Kidney glomerular epithelial cell (primary cell): ENCODE data around the gene PLPP6.

Source experiments
- DNase-seq: peaks from one replicate; lab custom pipeline; 2025; lab: John Stamatoyannopoulos, UW

PLPP6 gene

DNA sequence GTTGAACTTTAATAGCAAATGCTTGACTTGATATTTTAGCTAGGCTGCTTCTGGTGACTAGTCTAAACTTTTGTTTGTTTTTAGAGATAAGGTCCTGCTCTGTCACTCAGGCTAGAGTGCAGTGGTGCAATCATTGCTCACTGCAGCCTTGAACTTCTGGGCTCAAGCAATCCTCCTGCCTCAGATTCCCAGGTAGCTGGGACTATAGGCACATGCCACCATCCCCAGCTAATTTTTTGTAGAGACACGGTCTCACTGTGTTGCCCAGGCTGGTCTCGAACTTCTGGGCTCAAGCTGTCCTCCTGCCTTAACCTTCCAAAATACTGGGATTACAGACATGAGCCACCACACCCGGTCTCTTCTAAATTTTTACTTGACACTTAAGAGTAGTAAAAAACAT is 38.0 kb downstream of the PLPP6 start:
- DNase-seq: no peak

GRCh38 chr9:4700932-4701331 is 38.8 kb downstream of the PLPP6 start:
- no peak for DNase-seq

GRCh38 chr9:4701526-4701925 is 39.4 kb downstream of the PLPP6 start:
- DNase-seq: no peak

DNA sequence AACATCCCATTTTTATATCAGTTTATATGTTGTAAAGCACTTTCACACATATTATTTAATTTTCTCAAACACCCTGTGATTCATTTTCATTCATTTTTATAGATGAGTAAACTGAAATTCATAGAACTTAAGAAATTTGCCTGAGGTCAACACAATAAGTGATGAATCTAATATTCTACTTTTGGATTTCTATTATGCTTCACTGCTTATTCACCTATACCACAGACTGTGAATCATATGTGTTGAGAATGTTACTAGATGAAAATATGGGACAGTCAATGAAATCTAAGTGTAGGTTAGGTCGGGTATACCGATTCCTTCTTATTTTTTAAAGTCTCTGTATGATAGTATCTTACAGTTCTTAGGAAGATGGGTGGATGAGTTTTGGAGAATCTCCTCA is 42.0 kb downstream of the PLPP6 start:
- DNase-seq: no peak

DNA sequence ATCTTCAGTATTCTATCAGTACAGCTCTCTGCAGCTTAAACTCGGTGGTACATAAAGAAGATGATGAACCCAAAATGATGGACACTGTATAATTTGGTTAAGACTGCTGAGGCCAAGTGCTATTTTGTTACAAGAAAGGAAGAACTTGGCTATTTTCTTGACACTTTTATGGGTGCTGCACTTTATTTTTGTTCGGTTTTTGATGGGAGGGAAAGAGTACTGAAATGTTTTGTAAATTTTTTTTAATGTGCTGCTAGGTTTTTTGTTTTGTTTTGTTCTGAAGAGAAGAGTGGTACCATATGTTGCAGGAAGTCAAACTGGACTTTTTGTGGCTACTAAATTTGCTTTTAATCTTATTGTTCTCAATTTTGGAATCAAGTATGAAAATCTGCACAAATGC is 43.9 kb downstream of the PLPP6 start:
- no peak for DNase-seq

DNA sequence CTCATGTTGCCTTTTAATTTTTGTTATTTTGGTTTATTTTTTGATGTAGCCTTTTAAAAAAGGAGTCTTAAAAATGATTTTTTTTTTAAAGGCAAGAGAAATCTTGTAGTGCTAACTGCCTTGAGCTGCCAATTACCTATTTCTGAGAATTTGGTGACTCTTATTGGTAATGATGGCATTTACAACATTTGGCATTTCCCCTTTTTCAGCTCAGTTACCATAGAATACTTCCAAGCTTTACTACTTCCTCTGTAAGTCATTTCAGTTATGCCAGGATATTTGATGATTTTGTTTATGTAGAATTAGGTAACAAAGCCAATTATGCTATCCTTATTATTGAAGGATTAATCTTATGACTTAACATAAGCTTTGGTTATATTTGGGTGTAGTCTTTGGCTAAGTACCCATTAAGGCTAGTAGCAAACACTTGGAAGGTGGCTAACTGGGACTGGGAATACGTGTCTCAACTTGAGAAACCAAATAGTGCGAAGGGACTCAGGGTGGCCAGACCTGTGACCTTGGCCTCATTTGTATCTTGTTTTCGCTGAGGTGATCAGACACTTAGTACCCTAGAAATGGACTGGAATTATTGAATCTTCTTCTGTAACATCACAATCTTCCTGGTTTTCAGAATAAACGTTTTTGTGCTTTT is 45.0 kb downstream of the PLPP6 start:
- no peak for DNase-seq

DNA sequence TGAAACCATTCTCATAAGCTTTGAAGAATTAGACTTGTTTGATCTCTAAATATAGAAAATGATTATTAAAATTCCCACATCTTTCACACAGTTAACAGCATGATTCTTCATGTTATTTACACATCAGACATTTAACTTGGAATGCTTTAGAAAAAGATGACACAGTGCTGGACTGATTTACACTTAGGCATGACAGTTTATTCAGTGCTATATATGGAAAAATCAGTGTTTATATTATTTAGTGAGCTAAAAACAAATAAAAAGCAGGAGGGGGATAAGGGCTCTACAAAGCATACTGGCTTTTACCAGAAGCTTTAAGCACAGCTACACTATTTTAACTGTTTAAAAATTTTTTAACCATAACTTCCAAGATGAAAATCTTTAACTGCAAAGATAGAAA is 47.3 kb downstream of the PLPP6 start:
- DNase-seq: no peak

GRCh38 chr9:4713849-4714248 is 51.8 kb downstream of the PLPP6 start:
- DNase-seq: no peak

- DNase-seq: no peak
These were observed 52.3 kb downstream of the PLPP6 start for GRCh38 chr9:4714266-4715016.
